Activated T-helper 9 cell treated with anti-CD3 and anti-CD28 coated beads, Interleukin-2, amount 50 U/mL, for 16 hours (primary cell): ENCODE measurements around the gene FAM168B.
A peak's percentile ranks its signal among the peaks of the same experiment; 100 is the strongest.
"Not testable (repeated sequence)": the region's sequence is repeated elsewhere in the genome, so short reads cannot be mapped to it uniquely, and the experiment has no call there.

Source experiments
- DNase-seq: peaks from one replicate; pipeline ENCODE4 v3.0.0-alpha.2; 2020; ENCODE audit warnings: low read depth

FAM168B gene

DNA sequence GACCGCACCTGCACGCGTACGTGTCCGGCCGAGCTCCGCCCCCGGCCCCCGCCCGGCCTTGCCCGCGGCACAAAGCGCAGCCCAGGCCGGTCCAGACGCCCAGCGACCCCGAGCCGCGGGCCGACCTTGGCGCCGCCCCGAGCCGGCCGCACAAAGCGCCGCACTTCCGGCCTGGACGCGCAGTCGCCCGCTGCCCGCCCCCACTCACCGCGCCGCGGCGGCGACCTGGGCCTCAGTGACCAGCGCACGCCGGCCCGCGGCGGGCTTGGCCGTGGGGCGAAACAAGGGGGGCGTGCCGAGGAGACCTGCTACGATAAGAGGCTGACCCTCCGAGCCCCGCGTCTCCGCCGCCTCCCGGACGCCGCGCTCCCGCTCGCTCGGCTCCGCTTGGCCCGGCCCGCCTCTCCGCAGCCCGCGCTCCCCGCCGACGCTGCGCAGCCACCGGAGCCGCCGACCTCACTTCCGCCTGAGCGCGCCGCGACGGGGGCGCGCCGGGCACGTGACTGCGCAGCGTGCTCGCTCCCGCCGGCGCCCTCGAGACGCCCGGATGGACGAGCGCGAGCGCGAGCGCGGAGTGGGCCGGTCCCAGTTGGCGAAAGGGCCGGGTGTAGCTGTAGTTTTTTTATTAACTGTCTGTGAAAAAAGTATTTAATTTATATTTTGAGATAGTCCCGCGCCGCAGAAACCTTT lies at the start of gene FAM168B:
Gene FAM168B, minus strand, starts transcription at position 455 of the 690 bp plus-strand sequence. CDS start 10,814 bp downstream, outside the sequence.
- peak; percentile 84 for DNase-seq

DNA sequence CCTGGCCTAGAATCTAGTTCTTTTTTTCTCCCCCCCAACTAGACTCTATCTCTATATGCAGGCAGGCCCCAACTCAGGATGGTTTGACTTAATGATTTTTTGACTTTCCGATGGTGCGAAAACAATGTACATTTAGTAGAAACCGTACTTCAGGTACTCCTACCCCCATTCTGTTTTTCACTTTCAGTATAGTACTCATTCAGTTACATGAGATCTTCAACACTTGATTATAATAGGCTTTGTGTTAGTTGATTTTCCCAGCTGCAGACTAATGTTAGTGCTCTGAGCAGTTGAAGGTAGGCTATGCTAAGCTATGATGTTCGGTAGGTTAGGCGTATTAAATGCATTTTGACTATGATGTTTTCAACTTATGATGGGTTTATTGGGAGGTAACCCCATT lies 49.6 kb upstream of the FAM168B start:
- no peak for DNase-seq

GRCh38 chr2:131140581-131140980 lies 47.3 kb upstream of the FAM168B start:
- DNase-seq = no peak

DNA sequence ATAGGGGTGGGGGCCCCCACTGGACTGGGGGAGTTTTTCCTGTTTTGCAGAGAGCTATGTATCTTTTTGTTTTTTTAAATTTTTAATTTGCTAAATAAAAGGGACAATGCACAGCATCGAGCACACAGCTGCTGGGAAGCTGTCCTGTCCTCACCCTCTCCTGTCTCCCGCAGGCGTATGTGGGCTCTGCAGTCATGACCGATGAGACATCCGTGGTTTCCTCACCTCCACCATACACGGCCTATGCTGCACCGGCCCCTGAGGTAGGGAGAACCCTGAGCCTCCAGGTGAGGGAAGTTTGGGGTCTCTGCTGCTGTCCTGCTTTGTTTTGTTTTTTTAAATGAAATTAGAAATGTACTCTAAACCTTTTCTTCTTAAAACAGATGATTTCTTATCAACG lies 39.5 kb upstream of the FAM168B start:
- DNase-seq = no peak

DNA sequence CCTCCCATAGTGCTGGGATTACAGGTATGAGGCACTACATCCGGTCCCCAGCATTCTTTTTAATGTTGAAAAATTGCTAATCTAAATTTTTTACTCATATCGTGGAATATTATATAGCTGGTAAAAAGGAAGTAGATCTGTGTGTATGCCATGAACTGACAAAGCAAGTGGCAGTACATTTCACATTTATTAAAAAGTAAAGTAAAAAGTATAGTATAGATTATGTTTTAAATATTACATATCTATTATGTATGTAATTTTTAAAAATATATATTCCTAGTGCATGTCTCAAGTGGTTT lies 37.0 kb upstream of the FAM168B start:
- no peak for DNase-seq

- no peak for DNase-seq
Observed at GRCh38 chr2:131127981-131128380, 34.7 kb upstream of the FAM168B start.

DNA sequence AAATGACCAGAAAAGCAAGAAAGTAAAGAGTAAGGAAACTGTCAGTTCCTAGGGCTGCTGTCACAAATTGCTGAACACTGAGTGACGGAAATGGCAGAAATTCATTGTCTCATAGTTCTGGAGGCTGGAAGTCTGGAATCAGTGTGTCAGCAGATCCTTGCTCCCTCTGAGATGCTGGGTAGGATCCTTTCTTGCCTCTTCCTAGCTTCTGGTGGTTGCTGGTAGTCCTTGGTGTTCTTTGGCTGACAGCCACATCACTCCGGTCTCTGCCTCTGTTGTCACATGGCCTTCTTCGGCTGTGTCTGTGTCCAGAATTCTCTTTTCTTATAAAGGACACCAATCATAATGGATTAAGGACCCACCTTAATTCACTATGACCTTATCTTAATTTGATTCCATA lies 33.8 kb upstream of the FAM168B start:
- DNase-seq = no peak

DNA sequence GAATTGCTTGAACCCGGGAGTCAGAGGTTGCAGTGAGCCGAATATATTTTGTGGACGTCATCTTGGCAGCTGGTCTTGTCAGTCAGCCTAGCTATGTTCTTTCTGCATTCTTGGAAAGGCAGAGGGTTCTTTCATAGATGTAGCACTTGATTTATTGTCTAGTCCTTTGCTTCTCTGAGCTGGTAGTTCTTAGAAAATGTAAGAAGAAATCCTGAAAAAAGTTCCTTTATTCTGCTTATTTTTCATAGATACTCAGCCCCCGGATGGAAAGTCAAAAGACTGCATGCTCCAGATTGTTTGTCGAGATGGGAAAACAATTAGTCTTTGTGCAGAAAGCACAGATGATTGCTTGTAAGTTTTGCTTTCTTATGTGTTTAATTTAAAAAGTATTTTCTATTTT lies 33.2 kb upstream of the FAM168B start:
- no peak for DNase-seq

- DNase-seq = no peak
Observed at GRCh38 chr2:131125195-131125757, 32.0 kb upstream of the FAM168B start.

GRCh38 chr2:131123192-131123591 lies 29.9 kb upstream of the FAM168B start:
- DNase-seq = no peak

DNA sequence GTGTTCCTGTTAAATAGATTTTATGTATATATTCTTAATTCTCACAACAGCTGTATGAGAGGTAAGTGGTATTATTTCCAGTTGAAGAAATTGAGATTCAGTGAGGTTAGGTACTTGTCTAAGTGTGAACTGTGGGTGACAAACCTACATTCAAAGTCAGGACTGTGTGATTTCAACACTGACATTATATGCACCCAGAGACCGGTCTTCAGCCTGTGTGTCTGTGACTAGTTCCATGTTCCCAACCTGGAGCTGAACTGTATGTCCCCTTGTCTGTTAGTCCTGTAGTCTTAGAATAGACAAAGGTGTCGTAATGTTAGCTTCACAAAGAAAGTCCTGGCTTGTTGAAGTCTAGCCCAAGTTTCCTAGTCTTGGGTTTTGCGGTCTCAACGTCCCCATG lies 29.2 kb upstream of the FAM168B start:
- no peak for DNase-seq

DNA sequence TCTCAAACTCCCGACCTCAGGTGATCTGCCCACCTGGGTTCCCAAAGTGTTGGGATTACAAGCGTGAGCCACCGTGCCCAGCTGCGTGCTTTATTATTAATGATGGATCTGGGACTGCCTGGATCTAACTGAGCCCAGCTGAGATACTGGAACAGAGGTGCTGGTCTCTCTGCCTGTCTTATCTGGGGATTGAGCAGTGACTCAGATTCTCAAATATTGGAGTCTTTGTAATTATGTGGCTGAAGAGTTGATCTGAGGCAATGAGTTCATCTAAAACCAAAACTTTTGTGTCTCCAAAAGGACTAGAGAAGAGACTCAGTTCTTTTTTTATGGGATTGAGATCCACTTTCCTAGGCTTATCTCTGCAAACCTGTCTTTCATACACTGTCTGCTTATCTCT lies 28.2 kb upstream of the FAM168B start:
- DNase-seq = no peak

- DNase-seq = no peak
Observed at GRCh38 chr2:131120815-131121317, 27.6 kb upstream of the FAM168B start.

DNA sequence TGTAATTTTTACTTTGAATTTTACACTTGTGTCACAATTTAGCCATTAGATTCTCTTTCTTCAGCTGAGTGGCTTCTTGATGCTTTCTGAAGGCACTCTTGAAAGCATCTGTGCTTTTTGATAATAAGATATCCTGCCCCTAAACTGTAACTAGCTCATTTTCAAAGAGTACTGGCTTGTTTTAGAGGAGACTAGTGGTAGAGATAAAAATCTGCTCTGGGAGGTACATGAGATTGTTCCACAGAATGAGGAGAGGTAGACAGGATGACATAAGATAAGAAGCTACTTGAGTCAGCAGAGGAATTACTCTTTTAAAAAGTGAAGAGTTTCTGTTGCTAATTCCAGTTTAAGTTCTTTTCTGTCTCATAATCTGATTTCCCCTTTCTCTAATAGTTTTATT lies 22.5 kb upstream of the FAM168B start:
- DNase-seq = no peak

GRCh38 chr2:131114950-131115349 lies 21.7 kb upstream of the FAM168B start:
- not testable (repeated sequence) for DNase-seq

DNA sequence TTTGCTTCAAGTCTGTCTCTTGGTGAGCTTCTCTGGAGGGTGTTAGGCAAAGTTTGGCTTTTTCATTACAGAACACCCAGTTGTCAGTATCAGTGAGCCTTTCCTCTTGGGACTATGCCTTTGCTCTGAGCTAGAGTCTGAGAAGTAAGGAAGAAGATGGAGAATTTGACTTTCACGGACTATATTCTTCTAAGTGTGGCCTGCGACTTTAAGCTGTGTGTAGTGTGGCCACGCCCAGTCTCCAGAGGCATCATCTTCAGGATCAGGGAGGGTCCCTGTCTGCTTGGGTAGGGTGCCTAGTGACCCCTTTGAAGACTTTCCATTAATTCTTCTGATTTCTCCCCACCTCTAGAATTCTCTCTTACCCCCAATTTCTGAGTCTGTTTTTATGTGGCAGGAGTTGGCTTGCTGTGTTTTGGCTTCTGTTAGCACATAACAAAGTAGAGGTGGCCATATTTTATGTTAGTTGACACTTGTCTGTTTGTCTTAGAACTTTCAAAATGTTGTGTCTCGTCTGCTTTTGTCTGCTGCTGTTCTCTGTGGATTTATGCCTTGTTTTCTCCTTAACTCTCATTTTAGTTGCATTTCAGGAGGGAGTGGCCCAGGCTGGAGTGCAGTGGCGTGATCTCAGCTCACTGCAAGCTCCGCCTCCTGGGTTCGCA lies 20.4 kb upstream of the FAM168B start:
- DNase-seq = no peak

- DNase-seq = no peak
Observed at GRCh38 chr2:131112529-131112928, 19.3 kb upstream of the FAM168B start.

DNA sequence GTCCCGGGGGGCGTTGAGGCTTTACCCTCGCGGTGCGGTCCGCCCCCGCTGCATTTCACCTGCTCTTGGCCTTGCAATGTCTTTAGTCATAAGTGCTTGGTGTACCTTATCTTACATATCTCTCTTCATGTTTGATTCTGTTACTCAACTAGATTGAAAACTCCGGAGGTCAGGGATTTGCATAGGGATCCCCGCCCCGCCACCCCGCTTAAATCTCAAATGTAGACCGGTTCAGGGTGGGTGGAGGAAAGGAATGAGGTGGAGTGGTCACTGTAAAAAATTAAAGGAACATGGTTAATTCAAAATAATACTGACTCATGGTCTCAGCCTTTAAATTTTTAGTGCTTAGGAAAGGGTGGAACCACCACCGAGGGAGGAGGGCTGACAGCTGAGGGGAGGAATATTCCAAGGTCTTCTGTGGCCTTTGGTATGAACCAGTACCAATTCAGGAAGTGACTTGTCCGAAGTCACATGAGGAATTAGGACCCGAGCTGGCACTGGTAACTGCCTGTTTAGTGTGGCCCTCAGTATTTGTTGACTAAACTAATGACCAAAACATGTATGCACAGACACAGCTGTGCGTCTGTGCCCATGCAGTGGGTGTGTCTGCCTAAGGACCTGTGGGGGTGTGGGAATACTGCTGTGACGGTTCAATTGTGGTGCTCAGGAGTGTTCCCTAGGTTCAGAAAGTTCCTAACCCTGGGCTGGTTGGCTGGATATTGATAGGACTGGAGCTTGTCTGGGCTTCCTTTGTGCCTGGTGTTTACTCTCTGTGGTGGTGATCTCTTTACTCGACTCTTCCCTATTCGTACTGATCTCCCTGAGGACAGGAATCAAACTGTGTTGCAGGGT lies 12.9 kb upstream of the FAM168B start:
- peak; percentile 6 for DNase-seq

DNA sequence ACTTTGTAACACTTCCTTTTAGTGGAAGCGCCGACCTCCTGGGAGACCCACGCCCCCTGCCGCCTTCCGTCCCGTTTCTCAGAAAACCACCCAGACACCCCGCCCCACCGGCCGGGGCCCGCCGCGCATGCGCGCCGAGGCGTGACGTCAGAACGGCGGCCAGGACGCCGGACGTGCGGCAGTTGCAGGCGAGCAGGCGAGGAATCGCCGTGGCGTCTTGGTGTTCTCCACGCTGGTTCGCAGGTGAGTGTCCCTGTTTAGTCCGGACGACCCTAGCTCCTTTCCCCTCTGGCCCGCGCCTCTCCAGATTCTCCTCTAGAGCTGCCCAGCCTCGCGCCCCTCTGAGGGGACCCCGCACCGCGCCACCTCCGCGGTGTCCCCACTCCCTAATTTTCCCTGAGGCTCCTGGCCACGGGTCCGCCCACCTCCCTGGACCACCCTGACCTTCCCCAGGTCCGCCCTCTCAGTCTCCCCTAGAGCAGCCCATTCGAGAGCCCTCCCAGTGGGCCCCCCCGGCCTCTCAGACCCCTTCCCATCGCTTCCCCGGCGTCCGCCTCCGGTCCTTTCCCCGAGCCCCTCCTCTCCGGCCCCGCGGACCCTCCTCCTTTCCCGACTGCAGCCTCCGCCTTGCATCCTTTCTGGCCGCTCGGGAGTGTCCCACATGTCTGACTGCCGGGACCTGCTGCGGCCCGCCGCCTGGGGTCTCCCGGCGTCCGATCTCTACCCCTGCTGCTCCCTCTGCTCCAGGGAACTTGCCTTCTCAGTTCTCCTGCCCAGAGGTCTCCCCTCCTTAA lies 12.1 kb upstream of the FAM168B start, which contains the start of gene PLEKHB2:
Gene PLEKHB2, plus strand, starts transcription at position 181 of the 794 bp plus-strand sequence. CDS start 15,606 bp downstream, outside the sequence.
- peak; percentile 89 for DNase-seq

DNA sequence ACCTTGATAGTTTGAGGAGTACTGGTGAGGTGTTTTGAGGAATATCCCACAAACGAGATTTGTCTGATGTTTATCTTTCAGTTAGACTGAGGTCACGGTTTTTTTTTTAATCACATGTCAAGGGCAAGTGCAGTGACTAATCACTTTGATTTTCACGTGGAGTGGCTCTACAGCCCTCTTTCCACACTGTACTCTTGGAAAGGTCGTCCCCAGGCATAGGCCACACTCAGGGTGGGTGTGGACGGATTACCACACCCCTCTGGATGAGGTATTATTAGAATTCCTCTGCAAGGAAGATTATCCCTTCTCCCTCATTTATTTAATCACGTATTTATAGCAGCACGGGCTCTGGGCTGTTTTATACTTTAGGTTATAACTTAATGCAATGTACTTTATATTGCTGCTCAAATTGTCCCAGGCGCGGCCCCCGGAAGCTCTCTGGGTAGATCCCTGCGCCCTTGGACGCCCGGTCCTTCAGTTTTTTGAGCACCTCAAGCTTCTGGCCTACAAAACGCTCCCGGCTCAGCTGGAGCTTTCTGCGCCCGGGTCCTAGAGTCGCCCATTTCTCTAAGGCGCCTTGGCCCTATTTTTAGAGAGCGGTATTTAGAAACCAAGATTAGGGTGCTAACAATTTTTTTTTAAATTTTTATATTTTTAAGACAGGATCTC lies 11.4 kb upstream of the FAM168B start:
- DNase-seq = peak; percentile 24

DNA sequence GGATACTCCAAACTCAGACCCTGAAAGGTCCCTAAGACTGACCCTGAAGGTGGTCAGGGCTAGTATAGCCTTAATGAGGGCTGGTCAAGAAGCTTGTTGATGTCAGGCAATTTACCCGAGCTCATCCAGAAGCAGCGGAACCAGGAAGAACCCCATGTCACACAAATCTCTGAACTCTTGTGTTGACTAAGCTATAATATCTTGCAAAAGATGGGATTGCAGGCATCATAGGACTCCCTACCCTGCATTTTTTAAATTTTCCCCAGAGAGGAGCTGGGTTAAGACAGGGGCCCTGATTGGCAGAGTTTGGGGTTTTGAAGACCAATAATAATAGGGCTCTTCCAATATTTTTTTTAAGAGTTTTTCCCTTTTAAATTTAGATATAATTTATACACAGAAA lies 9.9 kb upstream of the FAM168B start:
- DNase-seq = no peak
